GM11168 (cell line): ENCODE results near the gene NPVF.

Source experiments
- in situ Hi-C: fragments of 300-500 bp; cut with MboI; formaldehyde crosslinking; loops from one replicate; pipeline ENCODE4 v1.12.0; 2022; ENCODE audit warnings: low sequenced_read_pairs; ENCODE audit not compliant: unreplicated experiment

Gene NPVF, protein sequence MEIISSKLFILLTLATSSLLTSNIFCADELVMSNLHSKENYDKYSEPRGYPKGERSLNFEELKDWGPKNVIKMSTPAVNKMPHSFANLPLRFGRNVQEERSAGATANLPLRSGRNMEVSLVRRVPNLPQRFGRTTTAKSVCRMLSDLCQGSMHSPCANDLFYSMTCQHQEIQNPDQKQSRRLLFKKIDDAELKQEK

DNA sequence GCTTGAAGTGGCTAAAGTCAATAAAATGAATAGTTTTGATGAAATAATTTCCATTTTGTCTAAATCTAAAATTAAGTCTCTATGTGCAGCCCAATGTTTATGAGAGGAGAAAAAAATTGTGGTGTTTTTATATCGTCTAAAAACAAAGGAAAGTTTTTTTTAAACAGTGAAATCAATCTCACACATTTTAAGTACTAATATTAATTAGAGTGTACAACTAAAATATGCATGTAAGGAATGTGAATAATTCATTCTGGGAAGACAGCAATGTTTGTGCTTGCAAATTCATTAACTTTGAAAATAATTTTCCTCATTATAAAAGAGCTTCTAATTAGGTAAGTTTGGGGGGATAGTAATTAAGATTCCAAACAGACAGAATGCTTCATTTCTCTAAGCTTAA is at the start of gene NPVF:
NPVF (minus strand) TSS at position 101 of the 400 bp plus-strand sequence; CDS start at position 54, 47 bp downstream.
- in situ Hi-C loops, result no loop called here

GRCh38 chr7:25272265-25272664 is 44.0 kb upstream of the NPVF start:
- in situ Hi-C loops, result no loop called here

DNA sequence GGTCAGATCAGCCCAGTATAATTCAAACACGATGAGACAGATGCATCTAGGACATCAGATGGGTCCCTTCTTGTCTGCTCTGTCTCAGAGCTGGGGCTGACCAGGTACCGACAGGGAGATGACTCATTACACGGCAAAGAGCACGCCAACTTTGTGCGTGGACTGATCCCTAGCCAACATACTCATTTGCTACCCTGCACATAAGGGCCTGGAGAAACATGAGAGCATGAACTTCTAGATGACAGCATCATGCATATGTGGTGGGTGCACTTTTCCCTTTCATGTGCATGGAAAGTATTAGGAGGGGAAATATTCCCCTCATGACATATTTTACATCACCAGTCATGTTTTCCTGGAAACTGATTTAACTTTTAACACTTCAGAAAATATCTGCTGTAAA is 35.1 kb upstream of the NPVF start:
- in situ Hi-C loops, result loop anchor here (10.0 kb wide), 2 partner anchors 121 to 591 kb away; no protein-coding TSS in a partner anchor

- in situ Hi-C loops, result loop anchor here (10.0 kb wide), 2 partner anchors 122 to 592 kb away; no protein-coding TSS in a partner anchor
Measured at GRCh38 chr7:25262586-25262985, 34.3 kb upstream of the NPVF start.

GRCh38 chr7:25261545-25262140 is 33.4 kb upstream of the NPVF start:
- in situ Hi-C loops, result loop anchor here (10.0 kb wide), 2 partner anchors 123 to 593 kb away; no protein-coding TSS in a partner anchor

DNA sequence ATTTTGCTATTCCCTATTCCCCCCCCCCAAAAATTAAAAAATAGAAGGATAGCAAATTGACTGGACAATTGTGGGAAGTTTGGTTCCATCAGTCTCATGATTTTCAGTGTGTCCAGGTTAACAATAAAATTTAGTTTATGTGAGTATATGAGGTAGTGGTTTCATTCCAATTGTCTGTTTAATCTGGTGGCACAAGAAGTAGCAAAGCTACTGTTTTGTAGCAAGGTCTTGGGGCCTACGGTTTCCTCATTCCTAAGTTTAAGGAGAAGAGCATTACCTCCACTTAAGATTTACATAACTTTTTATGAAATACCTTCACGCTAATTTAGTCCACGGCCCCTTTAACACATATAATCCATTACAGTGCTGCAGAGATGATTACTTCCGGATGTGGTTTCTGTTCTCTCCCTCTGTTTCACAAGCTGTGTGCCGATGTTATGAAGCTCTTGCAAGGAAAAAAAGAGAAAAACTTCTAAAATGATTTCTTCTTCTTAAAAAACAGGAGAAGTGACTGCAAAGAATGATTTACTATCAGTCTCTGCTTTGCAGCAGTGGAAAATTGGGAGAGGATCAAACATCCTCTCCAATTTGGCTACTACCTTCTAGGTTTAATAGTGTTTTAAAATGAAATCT is 32.7 kb upstream of the NPVF start:
- in situ Hi-C loops, result loop anchor here (10.0 kb wide), 2 partner anchors 124 to 594 kb away; no protein-coding TSS in a partner anchor

- in situ Hi-C loops, result loop anchor here (10.0 kb wide), 2 partner anchors 125 to 595 kb away; no protein-coding TSS in a partner anchor
Measured at GRCh38 chr7:25259487-25260243, 31.4 kb upstream of the NPVF start.

- in situ Hi-C loops, result no loop called here
Measured at GRCh38 chr7:25256333-25256819, 28.1 kb upstream of the NPVF start.

- in situ Hi-C loops, result no loop called here
Measured at GRCh38 chr7:25255611-25256332, 27.5 kb upstream of the NPVF start.

- in situ Hi-C loops, result no loop called here
Measured at GRCh38 chr7:25254604-25255003, 26.3 kb upstream of the NPVF start.

- in situ Hi-C loops, result no loop called here
Measured at GRCh38 chr7:25253714-25254113, 25.4 kb upstream of the NPVF start.

DNA sequence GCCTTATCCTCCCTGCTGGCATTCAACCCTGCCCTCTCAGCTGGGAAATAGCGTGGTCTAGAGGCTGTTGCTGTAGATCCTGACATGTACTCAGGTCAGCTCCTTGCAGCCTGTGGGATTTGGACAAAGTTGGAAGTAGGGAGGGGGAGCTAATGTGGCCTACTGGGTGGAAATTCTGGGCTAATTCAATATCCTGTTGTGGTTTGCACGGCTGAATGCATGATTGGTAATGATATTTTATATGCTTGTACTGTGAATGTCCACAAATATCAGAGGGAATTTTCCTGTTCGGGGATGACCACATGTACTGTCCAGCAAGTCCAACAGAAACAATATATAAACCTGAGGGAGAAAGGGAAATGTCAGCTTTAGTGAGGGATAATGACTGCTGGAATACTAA is 22.1 kb upstream of the NPVF start:
- in situ Hi-C loops, result no loop called here

DNA sequence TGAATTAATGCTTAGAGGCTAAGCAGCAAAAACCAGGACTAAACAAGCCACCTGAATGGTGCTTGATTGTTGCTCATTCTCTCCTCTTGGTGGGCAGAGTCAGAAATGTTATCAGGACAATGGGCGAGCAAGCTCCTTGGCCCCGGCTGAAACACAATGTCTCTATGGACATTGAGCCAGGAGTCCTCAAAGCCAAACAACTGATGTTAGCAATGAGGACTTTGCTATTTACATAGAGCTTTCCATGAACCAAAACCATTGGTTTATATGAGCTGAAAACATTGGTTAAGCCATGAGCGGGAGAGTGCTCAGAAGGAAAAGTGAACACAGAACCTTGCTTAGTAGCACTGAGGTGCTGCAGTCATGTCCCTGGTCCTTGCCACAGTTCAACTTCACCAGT is 21.5 kb upstream of the NPVF start:
- in situ Hi-C loops, result no loop called here

- in situ Hi-C loops, result no loop called here
Measured at GRCh38 chr7:25246306-25246705, 18.0 kb upstream of the NPVF start.

- in situ Hi-C loops, result no loop called here
Measured at GRCh38 chr7:25244254-25245033, 16.2 kb upstream of the NPVF start.

DNA sequence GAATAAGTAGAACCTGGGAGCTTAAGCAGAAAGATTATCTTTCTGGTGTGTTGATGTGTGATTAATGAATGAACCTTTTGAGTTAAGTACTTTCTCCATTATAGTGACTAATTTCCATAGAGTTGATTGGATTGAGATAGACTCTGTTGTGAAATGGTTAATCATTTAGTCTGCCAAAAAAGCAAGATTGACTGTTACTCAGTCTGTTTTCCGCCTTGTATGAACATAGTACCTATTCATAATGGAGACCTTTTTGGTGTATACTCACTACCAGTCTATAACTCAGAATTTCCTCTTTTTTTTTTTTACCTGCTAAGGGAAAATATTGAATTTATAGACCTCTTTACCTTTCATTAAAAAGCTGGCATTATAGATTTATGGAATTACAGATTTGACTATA is 14.4 kb upstream of the NPVF start:
- in situ Hi-C loops, result no loop called here

- in situ Hi-C loops, result no loop called here
Measured at GRCh38 chr7:25240896-25241295, 12.6 kb upstream of the NPVF start.

DNA sequence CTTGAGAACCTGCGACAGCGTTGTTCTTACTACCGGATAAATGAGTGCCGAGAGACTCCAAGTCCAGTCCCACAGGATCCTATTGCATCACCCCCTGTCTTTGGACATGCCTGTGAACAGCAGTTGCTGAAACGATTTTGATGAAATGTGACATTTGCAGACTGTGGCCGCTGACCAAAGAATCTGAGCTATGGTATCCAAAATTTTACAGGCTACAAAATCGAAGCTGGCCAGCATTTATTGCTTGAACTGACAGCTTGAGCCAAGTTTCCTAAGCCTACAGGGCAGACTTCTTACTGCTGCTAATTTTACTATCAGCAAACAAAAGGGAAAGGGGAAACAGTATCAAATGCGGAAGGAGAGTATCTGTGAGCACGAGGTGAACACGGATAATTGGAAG is 12.1 kb upstream of the NPVF start:
- in situ Hi-C loops, result no loop called here

DNA sequence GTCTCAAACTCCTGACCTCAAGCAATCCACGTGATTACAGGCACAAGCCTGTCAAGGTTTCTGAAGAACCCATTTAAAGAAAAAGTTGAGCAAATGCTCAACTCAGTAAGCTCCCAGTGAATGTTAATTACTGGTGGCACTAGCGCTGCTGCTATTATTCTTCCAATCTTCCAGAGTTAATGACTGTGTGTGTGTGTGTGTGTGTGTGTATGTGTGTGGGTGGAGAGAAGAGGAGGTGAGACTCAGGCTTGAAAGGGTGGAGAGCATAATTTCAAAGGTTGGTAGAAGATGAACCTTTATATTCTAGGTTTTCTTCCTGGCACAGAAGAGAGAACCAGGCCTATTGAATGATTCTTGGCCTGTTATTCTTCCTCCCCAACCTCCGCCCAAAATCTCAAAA is 11.6 kb upstream of the NPVF start:
- in situ Hi-C loops, result no loop called here
